Thoracic aorta (tissue), 2 donors: ENCODE data around the gene LRRC56. TPM values are rescaled to one million over a fixed set of nuclear protein-coding genes. Genes with fewer than 3 reads are reported as not detected.

Experiments used
- ATAC-seq: fragments of 150-250 bp; one replicate; pipeline ENCODE4 v1.8.0; 2017; ENCODE audit warnings: low read depth; ENCODE audit not compliant: insufficient number of reproducible peaks, low FRiP score
- DNase-seq: peaks from one replicate; pipeline ENCODE4 v3.0.0-alpha.2; 2020; ENCODE audit warnings: low spot score
- H3K27ac ChIP-seq, 2 donors: fragments of 200-600 bp; sonication (generic); 1 replicate in 1 of 2; 2 replicates in 1 of 2; pipeline ENCODE4 v1.5.1; 2016; ENCODE audit warnings: mild to moderate bottlenecking in 2 of 2, moderate library complexity in 2 of 2
- H3K27me3 ChIP-seq: fragments of 200-600 bp; sonication (generic); replicated peaks from 2 replicates; pipeline ENCODE4 v1.6.0; 2016; ENCODE audit warnings: mild to moderate bottlenecking; ENCODE audit not compliant: insufficient read depth
- H3K36me3 ChIP-seq: fragments of 200-600 bp; sonication (generic); one replicate; pipeline ENCODE4 v1.5.1; 2016
- H3K4me1 ChIP-seq, 2 donors: fragments of 200-600 bp; sonication (generic); 1 replicate in 1 of 2; 2 replicates in 1 of 2; pipeline versions ENCODE4 v1.5.1 to v1.6.0; 2016; ENCODE audit warnings: low read depth in 2 of 2, mild to moderate bottlenecking in 1 of 2; ENCODE audit not compliant: control insufficient read depth in 1 of 2
- H3K4me3 ChIP-seq: fragments of 200-600 bp; sonication (generic); 2 replicates; pipeline ENCODE4 v1.5.1; 2016; ENCODE audit warnings: mild to moderate bottlenecking
- H3K9me3 ChIP-seq: fragments of 200-600 bp; sonication (generic); 2 replicates; pipeline ENCODE4 v1.5.1; 2016
- total RNA-seq, 2 donors: library from RNA; depleted of rRNA; stranded (reverse); fragments of >200 nt; gene quantifications; one replicate each; pipeline versions ENCODE4 v1.1.0 to v1.2.3, GENCODE V29; 2016
- TF ChIP-seq, protein P1 (sequence below): fragments of 200-600 bp; sonication (generic); IDR thresholded peaks from one replicate; pipeline ENCODE4 v1.5.1; 2019; ENCODE audit warnings: antibody characterized with exemption

The LRRC56 gene
- total RNA-seq, 2 donors from 2014 or later = 0.41 TPM; not detected in 1

- DNase-seq (peak; percentile 88), ATAC-seq (peak; percentile 100)
- Histone ChIP-seq H3K9me3 (no peaks in the 10 kb centered on the region), H3K27me3 (no peaks in the 10 kb centered on the region), H3K4me1 (no peaks in the 10 kb centered on the region), H3K27ac (peak overlapping the region; percentile 53 to 87), H3K4me3 (peak overlapping the region; percentile 59), H3K36me3 (no peaks in the 10 kb centered on the region)
- TF ChIP-seq, protein P1, sequence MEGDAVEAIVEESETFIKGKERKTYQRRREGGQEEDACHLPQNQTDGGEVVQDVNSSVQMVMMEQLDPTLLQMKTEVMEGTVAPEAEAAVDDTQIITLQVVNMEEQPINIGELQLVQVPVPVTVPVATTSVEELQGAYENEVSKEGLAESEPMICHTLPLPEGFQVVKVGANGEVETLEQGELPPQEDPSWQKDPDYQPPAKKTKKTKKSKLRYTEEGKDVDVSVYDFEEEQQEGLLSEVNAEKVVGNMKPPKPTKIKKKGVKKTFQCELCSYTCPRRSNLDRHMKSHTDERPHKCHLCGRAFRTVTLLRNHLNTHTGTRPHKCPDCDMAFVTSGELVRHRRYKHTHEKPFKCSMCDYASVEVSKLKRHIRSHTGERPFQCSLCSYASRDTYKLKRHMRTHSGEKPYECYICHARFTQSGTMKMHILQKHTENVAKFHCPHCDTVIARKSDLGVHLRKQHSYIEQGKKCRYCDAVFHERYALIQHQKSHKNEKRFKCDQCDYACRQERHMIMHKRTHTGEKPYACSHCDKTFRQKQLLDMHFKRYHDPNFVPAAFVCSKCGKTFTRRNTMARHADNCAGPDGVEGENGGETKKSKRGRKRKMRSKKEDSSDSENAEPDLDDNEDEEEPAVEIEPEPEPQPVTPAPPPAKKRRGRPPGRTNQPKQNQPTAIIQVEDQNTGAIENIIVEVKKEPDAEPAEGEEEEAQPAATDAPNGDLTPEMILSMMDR = peak; percentile 100
Observed at GRCh38 chr11:518463-519202, 18.7 kb upstream of the LRRC56 start.

GRCh38 chr11:520428-521176 is 16.7 kb upstream of the LRRC56 start:
- no peaks in the 10 kb centered on the region for H3K36me3 ChIP-seq
- no peaks in the 10 kb centered on the region for H3K9me3 ChIP-seq
- TF ChIP-seq, protein P1 = no peak
- no peak overlapping the region for H3K4me3 ChIP-seq
- DNase-seq = no peak
- ATAC-seq = no peak
- no peaks in the 10 kb centered on the region for H3K4me1 ChIP-seq
- H3K27me3 ChIP-seq = no peaks in the 10 kb centered on the region
- H3K27ac ChIP-seq = no peak overlapping the region

GRCh38 chr11:521177-521688 is 16.1 kb upstream of the LRRC56 start:
- ATAC-seq (no peak), DNase-seq (no peak)
- Histone ChIP-seq H3K4me1 (no peaks in the 10 kb centered on the region), H3K27ac (no peak overlapping the region), H3K4me3 (no peak overlapping the region), H3K36me3 (no peaks in the 10 kb centered on the region), H3K9me3 (no peaks in the 10 kb centered on the region), H3K27me3 (no peaks in the 10 kb centered on the region)
- TF ChIP-seq, protein P1 = no peak

DNA sequence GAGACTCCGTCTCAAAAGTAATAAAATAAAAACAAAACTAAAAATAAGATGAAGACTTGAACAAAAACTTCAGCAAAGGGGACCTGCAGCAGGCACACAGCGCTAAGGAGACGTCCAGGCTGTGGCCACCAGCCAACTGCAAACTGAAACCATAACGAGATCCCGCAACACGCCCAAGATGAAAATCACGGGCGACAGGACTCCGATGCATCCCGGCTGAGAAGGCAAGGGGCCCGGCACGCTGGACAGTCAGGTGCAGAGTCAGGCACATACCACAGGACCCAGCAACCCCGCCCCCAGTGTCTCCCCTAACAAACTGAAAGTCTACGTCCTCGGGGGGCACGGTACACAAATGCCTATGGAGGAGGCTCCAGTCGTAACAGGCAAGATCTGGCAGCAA is 11.1 kb upstream of the LRRC56 start:
- no peak overlapping the region for H3K27ac ChIP-seq
- no peaks in the 10 kb centered on the region for H3K36me3 ChIP-seq
- DNase-seq = no peak
- no peak for ATAC-seq
- H3K4me3 ChIP-seq = no peak overlapping the region
- H3K9me3 ChIP-seq = no peaks in the 10 kb centered on the region
- no peaks in the 10 kb centered on the region for H3K27me3 ChIP-seq
- TF ChIP-seq, protein P1 = no peak
- H3K4me1 ChIP-seq = no peaks in the 10 kb centered on the region

DNA sequence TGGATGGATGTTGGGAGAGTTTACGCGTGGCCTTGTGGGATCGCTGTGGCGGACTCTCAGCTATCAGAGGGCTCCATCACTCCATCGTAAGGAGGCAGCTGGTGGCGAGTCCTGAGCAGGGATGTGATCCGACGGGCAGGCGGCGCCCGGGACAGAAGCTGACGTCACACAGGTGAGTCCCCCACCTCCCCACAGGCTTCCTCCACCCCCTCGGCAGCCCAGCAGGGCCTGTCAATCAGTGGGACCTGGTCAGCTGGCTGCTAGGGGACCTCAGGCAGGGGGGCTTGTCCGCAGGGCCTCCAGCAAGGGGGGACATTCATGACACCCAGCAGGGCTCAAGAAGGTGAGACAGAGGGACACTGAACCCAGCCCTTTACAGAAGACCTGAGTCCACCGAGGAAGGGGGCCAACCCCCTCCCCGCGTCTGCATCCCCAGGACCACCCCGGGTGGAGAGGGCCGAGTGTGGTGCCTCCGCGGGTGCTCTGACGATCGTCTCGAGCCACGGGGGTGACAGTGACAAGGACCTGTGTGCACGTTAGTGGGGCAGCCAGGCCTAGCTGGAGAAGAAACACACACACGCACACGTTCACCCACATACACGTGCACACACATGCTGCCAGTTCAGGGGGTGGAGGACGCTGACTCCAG is 9.0 kb upstream of the LRRC56 start:
- ATAC-seq = no peak
- H3K27me3 ChIP-seq = no peaks in the 10 kb centered on the region
- H3K27ac ChIP-seq = no peak overlapping the region
- H3K36me3 ChIP-seq = peaks cover 12% of the 10 kb centered on the region
- no peak overlapping the region for H3K4me3 ChIP-seq
- no peaks in the 10 kb centered on the region for H3K4me1 ChIP-seq
- TF ChIP-seq, protein P1 = no peak
- no peak for DNase-seq
- H3K9me3 ChIP-seq = no peaks in the 10 kb centered on the region
